H1 (cell line): ENCODE measurements around the gene SLC25A26. TPM values are rescaled to one million over a fixed set of nuclear protein-coding genes. Genes with fewer than 3 reads are reported as not detected.

Experiments
- BRCA1 ChIP-seq: IDR thresholded peaks from 2 replicates; pipeline ENCODE4 v1.6.1; 2012; ENCODE audit warnings: low read depth, low read length, improper control_type of control experiment
- CBX5 ChIP-seq: fragments of 300-800, 300-1000 bp; sonication (generic); IDR thresholded peaks from 2 replicates; pipeline ENCODE4 v1.7.1; 2016; ENCODE audit warnings: antibody characterized with exemption, low read length, low read depth
- CEBPB ChIP-seq: IDR thresholded peaks from 2 replicates; pipeline ENCODE4 v1.6.1; 2012; ENCODE audit warnings: low read depth, low read length
- PHF8 ChIP-seq: fragments of 200-600 bp; sonication (generic); conservative IDR thresholded peaks from 2 replicates; pipeline ENCODE4 v1.7.1; 2012; ENCODE audit warnings: low read depth, mild to moderate bottlenecking, inconsistent platforms, low read length, moderate library complexity
- SP1 ChIP-seq: IDR thresholded peaks from 2 replicates; pipeline ENCODE4 v1.6.1; 2011; ENCODE audit warnings: low read depth, low read length
- polyA plus RNA-seq, 7 experiments: library from polyadenylated mRNA; depleted of rRNA in 3 of 7; stranded (reverse) in 5 of 7; unstranded in 2 of 7; fragments of >200 nt in 5 of 7; fragments of 200-250 nt in 2 of 7; gene quantifications; 1 replicate in 5 of 7; 2 replicates in 1 of 7; 4 replicates in 1 of 7; pipeline versions ENCODE4 v1.2.1 to v1.2.3, GENCODE V29; 2011 to 2013; ENCODE audit warnings: missing spikeins in 2 of 7, mixed read lengths in 2 of 7
- total RNA-seq: library from RNA; stranded (reverse); fragmentation: NEBNext Ultra II Directional; extraction: Animal tissue kit (Norgen Biotek cat#: 25700); gene quantifications from 2 replicates; pipeline ENCODE4 v1.2.1, GENCODE V29; 2021

SLC25A26 gene
- total and polyA plus RNA-seq, 2 of the 8 experiments (the other 6 are each of a cell fraction or from before 2014, with no cell fraction given): 30.0 to 37.0 TPM

- TF ChIP-seq SP1: no peak
- no peak for TF ChIP-seq PHF8
- TF ChIP-seq BRCA1: no peak
- no peak for TF ChIP-seq CBX5
- TF ChIP-seq CEBPB: no peak
Measured at GRCh38 chr3:66242788-66243464, 22.1 kb downstream of the SLC25A26 start (continued).
